ENCODE data around the gene ATP5PD. TPM values are rescaled to one million over a fixed set of nuclear protein-coding genes. Genes with fewer than 3 reads are reported as not detected.

ATP5PD gene
- total and polyA plus RNA-seq, 2 of the 13 experiments (the other 11 are each of a cell fraction or from before 2014, with no cell fraction given), result 158 to 428 TPM

GRCh38 chr17:75078284-75079022, 31.7 kb upstream of the ATP5PD start (continued):
- no peak for TF ChIP-seq SIN3B (IDR thresholded peaks at IDR 0.05; ENCODE audit: low read length)
- no peak for TF ChIP-seq U2AF2 (IDR thresholded peaks at IDR 0.05; ENCODE audit: low read depth, low read length)
- no peak for TF ChIP-seq ZFP36L2 (CRISPR knock-in tag; IDR thresholded peaks at IDR 0.05)
- TF ChIP-seq ZFAT (CRISPR knock-in tag; conservative IDR thresholded peaks at IDR 0.05), result no peak
- TF ChIP-seq NR0B2 (CRISPR knock-in tag; IDR thresholded peaks at IDR 0.05), result no peak
- no peak for TF ChIP-seq ZNF768 (CRISPR knock-in tag; IDR thresholded peaks at IDR 0.05)
- TF ChIP-seq ZNF235 (CRISPR knock-in tag; IDR thresholded peaks at IDR 0.05; ENCODE audit: borderline replicate concordance), result 0 out of 2 replicates have a peak, but pooled peaks have one; percentile 72
- no peak for TF ChIP-seq KAT7 (CRISPR knock-in tag; IDR thresholded peaks at IDR 0.05; ENCODE audit: borderline replicate concordance)
- TF ChIP-seq SMARCC2 (IDR thresholded peaks at IDR 0.05), result no peak
- peak; percentile 40; the same call in 1 of the 2 replicates for TF ChIP-seq HDAC1 (CRISPR knock-in tag; IDR thresholded peaks at IDR 0.05)
- no peak for TF ChIP-seq ZC3H13 (CRISPR knock-in tag; IDR thresholded peaks at IDR 0.05)
- no peak for TF ChIP-seq ZNF788 (CRISPR knock-in tag; IDR thresholded peaks at IDR 0.05; ENCODE audit: borderline replicate concordance)
- no peak for TF ChIP-seq SP4 (CRISPR knock-in tag; IDR thresholded peaks at IDR 0.05)
- no peak for TF ChIP-seq SP5 (CRISPR knock-in tag; IDR thresholded peaks at IDR 0.05; ENCODE audit: borderline replicate concordance, low read depth)
- no peak for TF ChIP-seq ZNF232 (CRISPR knock-in tag; IDR thresholded peaks at IDR 0.05; ENCODE audit: borderline replicate concordance)
- TF ChIP-seq RFX5 (IDR thresholded peaks at IDR 0.05; ENCODE audit: low read depth, low read length), result no peak
- no peak; the same call in 1 of the 2 replicates for TF ChIP-seq MYC (CRISPR knock-in tag; IDR thresholded peaks at IDR 0.05; ENCODE audit: borderline replicate concordance)
- no peak for TF ChIP-seq MBNL3 (CRISPR knock-in tag; conservative IDR thresholded peaks at IDR 0.05)
- TF ChIP-seq UBTF (CRISPR knock-in tag; IDR thresholded peaks at IDR 0.05), result no peak
- TF ChIP-seq ZNF33A (CRISPR knock-in tag; IDR thresholded peaks at IDR 0.05; ENCODE audit: borderline replicate concordance), result no peak
- TF ChIP-seq ZNF687 (CRISPR knock-in tag; IDR thresholded peaks at IDR 0.05), result peak; percentile 7; the same call in 1 of the 2 replicates
- TF ChIP-seq SAP130 (CRISPR knock-in tag; IDR thresholded peaks at IDR 0.05; ENCODE audit: low read depth), result no peak
